Peyer's patch (tissue), 4 donors: ENCODE results near the gene TTC16.

ENCODE experiments used
- CTCF ChIP-seq, 6 experiments: fragments of 450-650 bp in 4 of 6; fragments of 200-600 bp in 2 of 6; sonication (generic) in 1 of 6; IDR thresholded peaks; one replicate each; pipeline ENCODE4 v1.5.1; 2017 to 2019; ENCODE audit warnings: antibody characterized with exemption in 6 of 6, mild to moderate bottlenecking in 3 of 6, moderate library complexity in 1 of 6
- POLR2A ChIP-seq, 2 donors: fragments of 450-650 bp; IDR thresholded peaks; one replicate each; pipeline ENCODE4 v1.5.1; 2017; ENCODE audit warnings: antibody characterized with exemption in 2 of 2, mild to moderate bottlenecking in 2 of 2, moderate library complexity in 2 of 2

GRCh38 chr9:127772603-127773002 lies 56.7 kb downstream of the TTC16 start:
- no peak for TF ChIP-seq CTCF (IDR thresholded peaks at IDR 0.05)
- TF ChIP-seq POLR2A (IDR thresholded peaks at IDR 0.05), result no peak
